K562 (cell line): ENCODE results near the gene MYADML2. TPM values are rescaled to one million over a fixed set of nuclear protein-coding genes. Genes with fewer than 3 reads are reported as not detected.

Experiments used
- ARNT ChIP-seq, 2 experiments: fragments of 450-650 bp; IDR thresholded peaks; 2 replicates each; pipeline ENCODE4 v1.6.1; 2016; ENCODE audit warnings: mild to moderate bottlenecking in 1 of 2
- CHD4 ChIP-seq: fragments of 200-600 bp; sonication (generic); IDR thresholded peaks from 3 replicates; pipeline ENCODE4 v1.6.1; 2012; ENCODE audit warnings: low read depth, mild to moderate bottlenecking, mixed read lengths, low read length, inconsistent platforms; ENCODE audit not compliant: insufficient read depth, insufficient replicate concordance, poor library complexity, severe bottlenecking
- ELF1 ChIP-seq: fragments of 200-800 bp; sonication (Bioruptor generic); IDR thresholded peaks from 2 replicates; pipeline ENCODE4 v1.6.1; 2016; ENCODE audit warnings: missing genetic modification characterization, missing compliant biosample characterization
- GTF2F1 ChIP-seq: IDR thresholded peaks from 2 replicates; pipeline ENCODE4 v1.6.1; 2011; ENCODE audit warnings: low read depth, low read length, improper control_type of control experiment
- LEF1 ChIP-seq: fragments of 450-650 bp; IDR thresholded peaks from 2 replicates; pipeline ENCODE4 v1.6.1; 2016; ENCODE audit warnings: mild to moderate bottlenecking
- MTA3 ChIP-seq: fragments of 450-650 bp; formaldehyde crosslinking; IDR thresholded peaks from 2 replicates; pipeline ENCODE4 v1.6.1; 2017; ENCODE audit warnings: mild to moderate bottlenecking, borderline replicate concordance
- POLR2G ChIP-seq: fragments of 200-400 bp; formaldehyde crosslinking; IDR thresholded peaks from 2 replicates; pipeline ENCODE4 v1.6.1; 2017; ENCODE audit warnings: low read depth, mild to moderate bottlenecking, antibody characterized with exemption, low read length, moderate library complexity
- PRPF4 ChIP-seq: fragments of 200-400 bp; formaldehyde crosslinking; IDR thresholded peaks from one replicate; pipeline ENCODE4 v1.6.1; 2017; ENCODE audit warnings: low read length, low read depth, mild to moderate bottlenecking; ENCODE audit not compliant: insufficient read depth, poor library complexity, severe bottlenecking
- YY1 ChIP-seq, 3 experiments: IDR thresholded peaks; 2 replicates each; pipeline ENCODE4 v1.6.1; 2011; ENCODE audit warnings: low read length in 2 of 3, mild to moderate bottlenecking in 2 of 3, moderate library complexity in 2 of 3, borderline replicate concordance in 1 of 3, control low read depth in 1 of 3, low read depth in 1 of 3; ENCODE audit not compliant: insufficient read depth in 3 of 3, insufficient replicate concordance in 2 of 3, control insufficient read depth in 1 of 3, insufficient read length in 1 of 3; ENCODE audit errors: extremely low read depth in 1 of 3
- ZNF217 ChIP-seq: sonication (generic); formaldehyde crosslinking; IDR thresholded peaks from 2 replicates; pipeline ENCODE4 v1.8.0; 2022; ENCODE audit warnings: mild to moderate bottlenecking, missing genetic modification reagents
- ZNF224 ChIP-seq: sonication (generic); formaldehyde crosslinking; IDR thresholded peaks from 2 replicates; pipeline ENCODE4 v1.8.0; 2022; ENCODE audit warnings: mild to moderate bottlenecking, missing genetic modification reagents
- ZNF354B ChIP-seq: fragments of 250-450 bp; sonication (Bioruptor Pico); IDR thresholded peaks from 2 replicates; pipeline ENCODE4 v1.4.0; 2020
- ZNF41 ChIP-seq: fragments of 250-450 bp; sonication (Bioruptor Pico); conservative IDR thresholded peaks from 2 replicates; pipeline ENCODE4 v1.4.0; 2020; ENCODE audit warnings: mild to moderate bottlenecking
- ZNF586 ChIP-seq: fragments of 450-650 bp; formaldehyde crosslinking; conservative IDR thresholded peaks from 2 replicates; pipeline ENCODE4 v1.4.0; 2020; ENCODE audit warnings: mild to moderate bottlenecking, moderate library complexity
- ZNF717 ChIP-seq: fragments of 250-450 bp; sonication (Bioruptor Pico); IDR thresholded peaks from 2 replicates; pipeline ENCODE4 v1.5.0; 2021
- polyA plus RNA-seq, 8 experiments: library from polyadenylated mRNA; depleted of rRNA in 4 of 8; stranded (reverse) in 5 of 8; unstranded in 3 of 8; fragments of >200 nt; fragmentation: Nextera tagmentation in 2 of 8; fragmentation: Illumina TruSeq in 1 of 8; extraction: Ambion mirVana in 2 of 8; extraction: Trizol in 1 of 8; gene quantifications; 2 replicates each; pipeline versions ENCODE4 v1.2.1 to v1.2.3, GENCODE V29; 2011 to 2014; ENCODE audit warnings: inconsistent platforms in 1 of 8, missing spikeins in 1 of 8
- total RNA-seq, 7 experiments: library from RNA; depleted of rRNA in 6 of 7; stranded (reverse); fragments of >200 nt in 6 of 7; fragmentation: Illumina TruSeq in 2 of 7; extraction: Trizol in 2 of 7; gene quantifications; 2 replicates each; pipeline versions ENCODE4 v1.2.1 to v1.2.3, GENCODE V29; 2011 to 2021; ENCODE audit warnings: low replicate concordance in 1 of 7
- TF ChIP-seq, protein P1 (sequence below): sonication (generic); IDR thresholded peaks from 2 replicates; pipeline ENCODE4 v1.6.1; 2016
- TF ChIP-seq, protein P2 (sequence below), 3 experiments: fragments of 200-800 bp in 1 of 3; sonication (Bioruptor generic) in 1 of 3; sonication (generic) in 1 of 3; formaldehyde crosslinking in 1 of 3; IDR thresholded peaks; 2 replicates each; pipeline versions ENCODE4 v1.6.1 to v1.8.0; 2016 to 2022; ENCODE audit warnings: mild to moderate bottlenecking in 2 of 3, missing compliant biosample characterization in 2 of 3, missing genetic modification characterization in 2 of 3, missing genetic modification reagents in 1 of 3
- TF ChIP-seq, protein P3 (sequence below): fragments of 250-450 bp; sonication (Bioruptor Pico); IDR thresholded peaks from 2 replicates; pipeline ENCODE4 v1.5.0; 2021; ENCODE audit warnings: mild to moderate bottlenecking, borderline replicate concordance
- TF ChIP-seq, protein P4 (sequence below): sonication (generic); formaldehyde crosslinking; IDR thresholded peaks from 2 replicates; pipeline ENCODE4 v1.9.0; 2022; ENCODE audit warnings: mild to moderate bottlenecking, missing genetic modification reagents
- TF ChIP-seq, protein P5 (sequence below): fragments of 450-650 bp; IDR thresholded peaks from 2 replicates; pipeline ENCODE4 v1.6.1; 2018; ENCODE audit warnings: mild to moderate bottlenecking, low read depth; ENCODE audit not compliant: partially characterized antibody

MYADML2 gene
- total and polyA plus RNA-seq, 9 of the 15 experiments (the other 6 are each of a cell fraction or from before 2014, with no cell fraction given): not detected

DNA sequence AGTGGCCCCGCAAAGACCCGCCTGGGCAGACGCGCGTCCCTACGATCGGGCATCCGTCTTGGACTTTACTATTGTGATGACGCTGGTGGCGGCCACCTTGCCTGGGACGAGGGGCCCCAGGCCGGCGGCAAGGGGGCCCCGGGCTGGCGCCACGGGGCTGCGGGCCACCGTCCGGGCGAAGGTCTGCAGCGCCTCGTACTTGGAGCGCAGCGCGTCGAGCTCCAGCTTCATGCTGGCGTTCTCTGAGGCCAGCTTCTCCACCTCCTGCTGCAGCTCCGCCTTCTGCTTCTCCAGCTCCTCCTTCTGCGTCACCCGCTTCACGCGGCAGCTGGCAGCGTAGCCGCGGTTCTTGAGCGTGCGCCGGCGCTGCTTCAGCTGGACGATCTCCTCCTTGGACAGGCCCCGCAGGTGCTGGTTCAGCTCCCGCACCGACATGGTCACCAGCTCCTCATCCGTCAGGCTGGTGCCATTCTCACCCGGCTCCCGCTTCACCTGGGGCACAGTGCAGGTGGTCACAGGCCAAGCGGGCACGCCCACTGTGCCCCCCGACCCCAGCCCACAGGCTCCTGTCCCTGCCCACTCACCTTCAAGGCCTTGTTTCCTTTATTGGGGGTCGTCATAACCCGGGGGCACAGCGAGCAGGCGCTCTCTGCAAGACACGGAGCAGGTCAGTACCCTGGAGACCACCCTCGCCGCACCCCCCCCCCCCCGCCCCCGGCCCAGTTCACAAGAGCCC lies 24.3 kb downstream of the MYADML2 start (continued):
- TF ChIP-seq, protein P1, sequence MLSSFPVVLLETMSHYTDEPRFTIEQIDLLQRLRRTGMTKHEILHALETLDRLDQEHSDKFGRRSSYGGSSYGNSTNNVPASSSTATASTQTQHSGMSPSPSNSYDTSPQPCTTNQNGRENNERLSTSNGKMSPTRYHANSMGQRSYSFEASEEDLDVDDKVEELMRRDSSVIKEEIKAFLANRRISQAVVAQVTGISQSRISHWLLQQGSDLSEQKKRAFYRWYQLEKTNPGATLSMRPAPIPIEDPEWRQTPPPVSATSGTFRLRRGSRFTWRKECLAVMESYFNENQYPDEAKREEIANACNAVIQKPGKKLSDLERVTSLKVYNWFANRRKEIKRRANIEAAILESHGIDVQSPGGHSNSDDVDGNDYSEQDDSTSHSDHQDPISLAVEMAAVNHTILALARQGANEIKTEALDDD: no peak
- no peak for TF ChIP-seq ZNF354B (CRISPR knock-in tag)
- TF ChIP-seq CHD4: peak; percentile 29
- TF ChIP-seq, protein P2, sequence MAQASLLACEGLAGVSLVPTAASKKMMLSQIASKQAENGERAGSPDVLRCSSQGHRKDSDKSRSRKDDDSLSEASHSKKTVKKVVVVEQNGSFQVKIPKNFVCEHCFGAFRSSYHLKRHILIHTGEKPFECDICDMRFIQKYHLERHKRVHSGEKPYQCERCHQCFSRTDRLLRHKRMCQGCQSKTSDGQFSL (CRISPR knock-in tag; IDR thresholded peaks at IDR 0.05): no peak
- TF ChIP-seq, protein P2 (tag; IDR thresholded peaks at IDR 0.05): no peak
- no peak for TF ChIP-seq ZNF41 (CRISPR knock-in tag)
- peak in 1 of 3 experiments; percentile 39 for TF ChIP-seq YY1 (IDR thresholded peaks at IDR 0.05; ENCODE audit: borderline replicate concordance in 1 of 3, control insufficient read depth in 1 of 3, extremely low read depth in 1 of 3, insufficient read depth in 3 of 3, insufficient read length in 1 of 3, insufficient replicate concordance in 2 of 3, low read depth in 1 of 3, low read length in 2 of 3)
- TF ChIP-seq, protein P3, sequence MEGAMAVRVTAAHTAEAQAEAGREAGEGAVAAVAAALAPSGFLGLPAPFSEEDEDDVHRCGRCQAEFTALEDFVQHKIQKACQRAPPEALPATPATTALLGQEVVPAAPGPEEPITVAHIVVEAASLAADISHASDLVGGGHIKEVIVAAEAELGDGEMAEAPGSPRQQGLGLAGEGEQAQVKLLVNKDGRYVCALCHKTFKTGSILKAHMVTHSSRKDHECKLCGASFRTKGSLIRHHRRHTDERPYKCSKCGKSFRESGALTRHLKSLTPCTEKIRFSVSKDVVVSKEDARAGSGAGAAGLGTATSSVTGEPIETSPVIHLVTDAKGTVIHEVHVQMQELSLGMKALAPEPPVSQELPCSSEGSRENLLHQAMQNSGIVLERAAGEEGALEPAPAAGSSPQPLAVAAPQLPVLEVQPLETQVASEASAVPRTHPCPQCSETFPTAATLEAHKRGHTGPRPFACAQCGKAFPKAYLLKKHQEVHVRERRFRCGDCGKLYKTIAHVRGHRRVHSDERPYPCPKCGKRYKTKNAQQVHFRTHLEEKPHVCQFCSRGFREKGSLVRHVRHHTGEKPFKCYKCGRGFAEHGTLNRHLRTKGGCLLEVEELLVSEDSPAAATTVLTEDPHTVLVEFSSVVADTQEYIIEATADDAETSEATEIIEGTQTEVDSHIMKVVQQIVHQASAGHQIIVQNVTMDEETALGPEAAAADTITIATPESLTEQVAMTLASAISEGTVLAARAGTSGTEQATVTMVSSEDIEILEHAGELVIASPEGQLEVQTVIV (CRISPR knock-in tag): no peak
- no peak for TF ChIP-seq ZNF717 (CRISPR knock-in tag)
- TF ChIP-seq LEF1: no peak
- no peak for TF ChIP-seq ARNT (IDR thresholded peaks at IDR 0.05)
- peak; percentile 22; the same call in 1 of the 2 replicates for TF ChIP-seq MTA3
- no peak for TF ChIP-seq ZNF224 (CRISPR knock-in tag)
- no peak for TF ChIP-seq PRPF4
- no peak for TF ChIP-seq GTF2F1
- peak; percentile 79 for TF ChIP-seq POLR2G
- TF ChIP-seq, protein P4, sequence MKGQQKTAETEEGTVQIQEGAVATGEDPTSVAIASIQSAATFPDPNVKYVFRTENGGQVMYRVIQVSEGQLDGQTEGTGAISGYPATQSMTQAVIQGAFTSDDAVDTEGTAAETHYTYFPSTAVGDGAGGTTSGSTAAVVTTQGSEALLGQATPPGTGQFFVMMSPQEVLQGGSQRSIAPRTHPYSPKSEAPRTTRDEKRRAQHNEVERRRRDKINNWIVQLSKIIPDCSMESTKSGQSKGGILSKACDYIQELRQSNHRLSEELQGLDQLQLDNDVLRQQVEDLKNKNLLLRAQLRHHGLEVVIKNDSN: no peak
- TF ChIP-seq ZNF217: no peak
- TF ChIP-seq, protein P5, sequence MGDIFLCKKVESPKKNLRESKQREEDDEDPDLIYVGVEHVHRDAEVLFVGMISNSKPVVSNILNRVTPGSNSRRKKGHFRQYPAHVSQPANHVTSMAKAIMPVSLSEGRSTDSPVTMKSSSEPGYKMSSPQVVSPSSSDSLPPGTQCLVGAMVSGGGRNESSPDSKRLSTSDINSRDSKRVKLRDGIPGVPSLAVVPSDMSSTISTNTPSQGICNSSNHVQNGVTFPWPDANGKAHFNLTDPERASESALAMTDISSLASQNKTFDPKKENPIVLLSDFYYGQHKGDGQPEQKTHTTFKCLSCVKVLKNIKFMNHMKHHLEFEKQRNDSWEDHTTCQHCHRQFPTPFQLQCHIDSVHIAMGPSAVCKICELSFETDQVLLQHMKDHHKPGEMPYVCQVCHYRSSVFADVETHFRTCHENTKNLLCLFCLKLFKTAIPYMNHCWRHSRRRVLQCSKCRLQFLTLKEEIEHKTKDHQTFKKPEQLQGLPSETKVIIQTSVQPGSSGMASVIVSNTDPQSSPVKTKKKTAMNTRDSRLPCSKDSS: no peak
- no peak for TF ChIP-seq ZNF586 (CRISPR knock-in tag)
- TF ChIP-seq ELF1: no peak
